Activated effector memory CD4-positive, alpha-beta T cell treated with Interleukin-2 at 50 U/mL for 16 hours (primary cell): ENCODE data around the gene BPIFA1.

Experiments used
- DNase-seq: peaks from one replicate; pipeline ENCODE4 v3.0.0-alpha.2; 2020

BPIFA1 gene

DNA sequence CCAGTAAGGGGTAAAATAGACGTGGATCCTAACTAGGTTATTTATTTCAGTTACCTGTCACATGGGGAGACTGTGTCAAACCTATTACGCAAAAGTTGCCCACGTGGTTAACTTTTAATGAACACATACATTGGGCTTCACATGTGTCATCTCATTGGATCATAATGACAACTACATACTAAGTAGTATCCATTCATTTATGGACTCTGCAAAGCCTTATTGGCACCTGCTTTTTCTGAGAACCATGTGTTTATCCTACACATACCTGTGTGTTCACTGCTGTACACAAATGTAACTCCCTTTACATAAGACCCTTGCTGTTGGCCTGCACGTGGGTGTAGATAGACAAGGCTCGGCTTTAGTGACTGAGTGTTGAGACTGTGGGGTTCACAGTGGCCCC, 5.1 kb downstream of the BPIFA1 start:
- DNase-seq, result no peak

DNA sequence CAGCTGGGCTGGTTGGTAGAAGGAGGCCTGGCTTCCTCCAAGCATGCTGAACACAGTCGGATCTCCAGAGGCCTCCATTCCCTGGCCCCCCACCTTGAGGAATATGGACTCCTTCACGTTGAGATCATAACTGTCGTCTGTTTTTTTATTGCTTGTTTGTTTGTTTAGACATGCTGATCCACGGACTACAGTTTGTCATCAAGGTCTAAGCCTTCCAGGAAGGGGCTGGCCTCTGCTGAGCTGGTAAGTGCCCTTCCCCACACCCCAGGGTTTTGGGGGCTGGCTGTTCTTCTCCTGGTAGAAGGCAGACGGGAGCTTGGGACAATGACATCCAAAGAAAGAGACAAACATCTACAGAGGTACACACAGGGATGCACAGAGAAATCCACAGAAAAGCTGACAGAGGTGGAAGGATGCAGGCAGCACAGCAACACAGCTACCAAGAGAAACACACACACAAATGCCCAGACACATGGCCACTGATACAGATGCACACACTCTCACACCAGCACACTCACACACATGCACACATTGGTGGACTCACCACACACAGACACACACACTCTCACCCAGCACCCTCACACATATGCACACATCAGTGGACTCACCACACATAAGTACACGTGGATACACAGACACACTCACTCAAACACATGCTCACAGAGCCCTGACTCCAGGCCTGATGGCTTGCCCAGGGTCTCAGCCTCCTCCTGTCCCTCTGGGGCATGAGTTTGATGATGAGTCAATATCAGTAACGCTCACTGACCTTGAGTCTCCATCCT, 6.7 kb downstream of the BPIFA1 start:
- no peak for DNase-seq

DNA sequence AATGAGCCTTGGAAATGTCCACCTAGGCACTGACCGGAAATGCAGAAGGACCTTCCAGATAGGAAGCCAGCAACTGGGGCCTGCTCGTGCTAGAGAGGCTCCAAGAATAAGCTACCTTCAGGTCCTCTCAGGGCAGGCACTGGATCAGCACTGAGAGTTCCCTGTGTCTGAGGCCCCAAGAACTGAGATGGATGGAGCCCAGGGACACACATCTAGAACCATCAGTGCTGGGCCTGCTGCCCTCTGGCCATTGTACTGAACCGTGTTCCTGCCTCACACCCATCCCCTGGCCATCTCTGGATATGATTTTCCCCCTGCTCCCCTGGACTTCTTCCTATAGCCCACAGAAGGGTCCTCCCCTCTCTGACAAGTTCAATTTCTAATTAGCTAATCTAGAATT, 10.3 kb downstream of the BPIFA1 start:
- DNase-seq, result no peak

DNA sequence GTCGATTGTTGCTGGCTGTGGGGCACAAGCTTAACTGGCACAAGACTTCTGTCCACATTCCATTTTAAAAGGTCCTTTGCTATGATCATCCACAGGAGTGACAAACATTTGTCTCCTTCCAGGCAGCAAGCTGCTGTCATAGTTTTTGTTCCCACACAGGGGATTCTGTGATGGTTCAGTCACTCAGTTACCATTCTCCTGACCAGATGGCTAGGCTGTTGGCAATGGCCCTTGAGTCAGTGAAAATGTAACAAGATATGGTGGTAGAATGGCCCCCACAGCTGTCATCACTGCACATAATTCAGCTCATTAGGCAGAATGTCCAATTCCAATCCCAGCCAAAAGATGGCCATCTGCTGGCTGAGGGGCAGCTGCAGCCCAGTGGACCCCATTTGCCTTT, 13.7 kb downstream of the BPIFA1 start:
- DNase-seq, result no peak

DNA sequence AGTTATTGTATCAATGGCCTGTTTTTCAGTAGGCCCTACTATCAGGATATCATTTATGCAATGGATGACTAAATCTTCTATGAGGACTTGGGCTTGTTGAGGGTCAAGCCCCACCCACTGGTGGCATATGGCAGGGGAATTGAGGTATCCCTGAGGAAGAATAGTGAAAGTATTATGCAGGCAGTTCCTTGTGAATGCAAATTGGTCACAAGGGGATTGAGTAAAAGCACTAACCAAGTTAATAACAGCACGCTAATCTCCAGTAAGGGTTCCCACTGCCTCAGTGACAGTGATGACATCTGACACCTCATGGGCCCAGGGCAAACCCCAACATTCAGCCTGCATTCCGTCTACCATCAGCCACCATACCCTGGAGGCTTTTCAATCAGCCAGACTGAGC, 14.9 kb downstream of the BPIFA1 start:
- no peak for DNase-seq

DNA sequence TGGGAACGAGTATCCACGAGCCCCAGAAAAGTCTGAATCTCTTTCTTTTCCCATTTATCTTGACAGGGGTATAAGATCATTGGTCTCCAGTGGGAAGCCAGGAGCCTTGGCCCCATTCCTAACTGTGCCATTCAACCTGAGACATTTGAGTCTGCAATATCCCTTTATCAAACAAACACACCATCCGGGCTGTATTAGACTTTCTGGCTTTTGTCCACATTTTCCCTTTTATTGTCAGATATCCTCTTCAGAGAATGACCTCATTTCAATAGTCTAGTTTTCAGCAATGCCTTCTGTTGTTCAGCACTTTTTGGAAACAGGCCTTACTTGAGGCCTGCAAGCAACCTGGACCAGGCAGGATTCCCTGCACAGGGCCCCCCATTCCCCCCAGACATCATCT, 15.7 kb downstream of the BPIFA1 start:
- DNase-seq, result no peak

DNA sequence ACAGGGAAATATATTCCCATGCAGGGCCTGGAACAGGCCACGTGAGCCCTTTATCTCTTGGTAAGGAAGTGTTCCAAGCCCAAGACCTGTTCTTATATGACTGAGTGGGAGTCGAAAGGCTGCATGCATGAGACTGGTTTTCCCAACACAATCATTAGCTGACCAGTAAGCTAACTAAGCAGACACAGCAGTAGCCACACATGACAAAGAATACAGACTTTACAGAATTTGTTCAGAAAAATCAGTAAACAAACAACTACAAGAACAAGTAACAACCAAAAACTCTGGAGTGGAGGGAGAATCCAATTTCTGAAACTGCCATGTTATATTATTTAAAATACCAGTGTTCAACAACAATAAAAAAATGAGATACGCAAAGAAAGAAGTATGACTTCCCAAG, 16.7 kb downstream of the BPIFA1 start:
- no peak for DNase-seq

DNA sequence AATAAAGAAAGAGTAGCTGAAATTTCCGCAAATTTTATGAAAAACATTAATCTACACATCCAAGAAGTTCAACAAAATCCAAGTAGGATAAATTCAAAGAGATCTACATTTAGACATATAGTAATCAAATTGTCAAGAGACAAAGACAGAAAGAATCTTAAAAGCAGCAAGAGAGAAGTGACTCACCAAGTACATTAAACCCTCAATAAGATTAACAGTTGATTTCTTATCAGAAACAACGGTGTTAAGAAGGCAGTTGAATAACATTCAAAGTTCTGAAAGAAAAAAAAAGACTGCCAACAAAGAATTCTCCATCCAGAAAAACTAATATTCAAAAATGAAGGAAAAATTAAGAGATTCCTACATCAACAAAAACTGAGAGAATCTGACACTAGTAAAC, 19.2 kb downstream of the BPIFA1 start:
- no peak for DNase-seq

DNA sequence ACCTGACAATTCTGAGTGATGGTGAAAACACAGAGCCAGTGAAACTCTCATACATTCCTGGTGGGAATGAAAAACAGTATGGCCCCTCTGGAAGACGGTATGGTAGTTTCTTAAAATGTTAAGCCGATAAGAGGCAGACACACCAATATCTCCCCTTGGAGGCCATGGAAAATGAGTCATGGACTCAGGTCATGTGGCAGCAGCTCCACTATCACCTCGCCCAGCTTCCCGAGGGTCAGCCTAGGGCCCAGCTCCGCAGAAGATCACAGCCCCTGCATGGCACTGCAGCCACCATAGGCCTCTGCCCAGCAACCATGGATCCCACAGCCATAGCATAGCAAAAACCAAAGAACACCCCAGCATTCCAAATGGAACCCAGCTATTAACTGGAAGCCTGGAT, 21.4 kb downstream of the BPIFA1 start:
- no peak for DNase-seq

DNA sequence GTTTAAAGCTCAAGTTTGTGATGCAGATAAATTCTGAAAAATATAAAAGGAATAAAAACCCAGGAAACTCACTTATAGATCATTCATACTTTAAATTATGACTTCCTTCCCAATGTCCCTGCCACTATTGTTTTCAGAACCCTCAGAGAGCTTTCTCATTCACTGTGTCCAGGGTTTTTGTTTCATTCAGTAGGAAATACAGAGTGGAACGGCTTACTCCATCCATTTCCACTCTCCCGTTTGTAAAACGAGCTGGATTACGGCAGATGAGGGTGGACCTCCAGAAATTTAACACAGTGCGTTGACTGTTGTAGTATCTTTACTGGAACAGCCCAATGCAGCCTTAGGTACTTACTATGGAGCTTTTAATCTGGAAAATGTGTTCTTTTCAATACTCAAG, 23.6 kb downstream of the BPIFA1 start:
- no peak for DNase-seq

DNA sequence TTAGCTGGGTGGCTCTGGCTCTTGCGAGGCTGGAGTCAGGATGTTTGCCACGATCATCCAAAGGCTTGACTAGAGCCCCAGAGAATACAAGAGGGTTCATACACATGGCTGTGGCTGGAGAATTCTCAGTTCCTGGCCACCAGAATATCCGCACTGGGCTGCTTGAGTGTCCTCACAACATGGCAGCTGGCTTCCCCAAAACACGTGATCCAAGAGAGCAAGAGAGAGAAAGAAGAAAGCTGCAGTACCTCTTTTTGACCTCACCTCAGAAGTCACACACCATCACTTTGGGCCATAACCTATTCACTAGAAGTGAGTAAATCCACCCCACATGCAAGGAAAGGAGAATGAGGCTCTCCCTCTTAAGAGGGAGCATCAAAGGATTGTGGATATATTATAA, 25.7 kb downstream of the BPIFA1 start:
- no peak for DNase-seq

DNA sequence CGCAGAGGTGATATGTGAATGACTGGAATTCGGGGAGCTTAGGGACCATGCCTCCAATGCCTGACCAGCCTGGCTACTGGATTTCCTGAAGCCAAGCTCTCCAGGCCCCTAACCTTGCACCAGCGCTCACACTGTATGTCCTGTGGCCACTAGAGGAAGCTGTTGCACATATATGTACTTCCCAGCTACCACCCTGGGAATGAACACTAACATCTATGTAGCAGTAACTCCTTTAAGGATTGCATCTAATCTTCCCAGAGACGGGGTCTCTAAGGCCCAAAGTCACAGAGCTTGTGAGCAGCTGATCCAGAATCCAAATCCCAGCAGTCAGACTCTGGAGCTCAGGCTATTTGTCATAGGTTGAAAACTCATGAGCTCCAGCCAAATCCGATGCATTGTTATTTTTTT, 26.9 kb downstream of the BPIFA1 start:
- DNase-seq, result no peak

DNA sequence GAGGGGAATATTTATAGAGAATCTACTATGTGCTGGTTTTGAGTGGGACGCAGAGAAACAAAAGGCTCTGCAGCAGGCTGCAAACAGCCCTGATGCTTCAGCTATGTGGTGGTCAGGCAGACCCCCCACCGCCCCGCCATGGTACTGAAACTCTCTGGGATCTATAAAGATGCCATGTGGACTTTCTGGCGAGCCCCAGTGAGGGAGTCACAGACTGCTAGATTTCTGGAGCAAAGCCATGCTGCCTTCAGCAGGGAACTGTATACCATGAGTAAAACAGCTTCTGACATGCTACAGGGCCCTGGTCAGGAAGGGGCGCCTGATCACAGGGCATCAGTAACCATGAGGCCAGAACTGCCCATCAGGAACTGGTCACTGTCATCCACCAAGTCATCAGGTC, 28.0 kb downstream of the BPIFA1 start:
- DNase-seq, result no peak

DNA sequence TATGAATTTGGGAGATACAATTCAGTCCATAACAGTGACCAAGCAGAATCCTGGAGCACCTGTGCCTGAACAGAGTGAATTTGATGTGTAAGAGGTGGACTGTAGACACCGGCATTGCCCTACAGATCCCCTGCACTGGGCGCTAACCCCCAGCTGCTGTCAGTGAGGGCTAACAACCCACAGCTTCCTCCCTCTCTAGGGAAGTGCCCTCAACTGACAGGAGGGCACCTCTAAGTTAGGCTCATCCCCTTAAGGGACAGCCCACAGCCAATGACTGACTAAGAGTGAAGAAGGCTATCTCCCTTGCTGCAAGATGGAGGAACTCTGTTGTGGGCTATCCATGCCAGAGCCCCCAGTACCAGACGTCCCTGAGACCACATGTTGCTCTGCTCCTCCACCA, 31.9 kb downstream of the BPIFA1 start:
- no peak for DNase-seq

DNA sequence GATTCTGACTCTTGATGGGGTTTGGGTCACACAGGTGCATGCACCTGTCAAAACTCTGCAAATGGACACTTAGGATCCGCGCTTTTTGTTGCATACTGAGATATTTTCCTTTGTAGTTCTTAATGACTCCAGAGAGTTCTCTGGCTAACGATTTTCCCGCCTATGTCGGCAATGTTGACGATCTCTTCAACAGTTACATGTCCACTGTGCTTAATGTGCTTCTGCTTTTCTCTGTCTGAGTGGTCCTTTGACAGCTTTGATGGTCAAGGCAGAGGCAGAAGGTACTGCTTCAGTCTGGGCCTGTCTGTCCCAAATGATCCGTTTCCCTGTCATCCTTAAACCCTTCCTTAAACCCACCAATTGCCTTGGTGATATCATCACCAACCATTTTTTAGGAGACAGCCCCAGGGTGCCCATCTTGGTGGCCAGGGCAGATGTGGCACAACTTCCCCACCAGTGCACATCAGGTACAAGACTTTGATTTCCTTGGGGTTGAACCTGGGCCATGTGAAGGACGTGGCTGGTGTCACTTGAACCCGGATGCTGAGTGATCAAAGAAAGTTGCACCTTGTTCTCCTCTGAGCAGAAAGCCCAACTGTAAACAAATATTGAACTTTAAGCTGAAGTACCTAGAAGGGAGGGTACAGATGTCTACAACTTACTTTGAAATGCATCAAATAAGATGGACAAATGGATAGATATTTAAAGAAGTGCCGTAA, 36.5 kb downstream of the BPIFA1 start:
- DNase-seq, result no peak

DNA sequence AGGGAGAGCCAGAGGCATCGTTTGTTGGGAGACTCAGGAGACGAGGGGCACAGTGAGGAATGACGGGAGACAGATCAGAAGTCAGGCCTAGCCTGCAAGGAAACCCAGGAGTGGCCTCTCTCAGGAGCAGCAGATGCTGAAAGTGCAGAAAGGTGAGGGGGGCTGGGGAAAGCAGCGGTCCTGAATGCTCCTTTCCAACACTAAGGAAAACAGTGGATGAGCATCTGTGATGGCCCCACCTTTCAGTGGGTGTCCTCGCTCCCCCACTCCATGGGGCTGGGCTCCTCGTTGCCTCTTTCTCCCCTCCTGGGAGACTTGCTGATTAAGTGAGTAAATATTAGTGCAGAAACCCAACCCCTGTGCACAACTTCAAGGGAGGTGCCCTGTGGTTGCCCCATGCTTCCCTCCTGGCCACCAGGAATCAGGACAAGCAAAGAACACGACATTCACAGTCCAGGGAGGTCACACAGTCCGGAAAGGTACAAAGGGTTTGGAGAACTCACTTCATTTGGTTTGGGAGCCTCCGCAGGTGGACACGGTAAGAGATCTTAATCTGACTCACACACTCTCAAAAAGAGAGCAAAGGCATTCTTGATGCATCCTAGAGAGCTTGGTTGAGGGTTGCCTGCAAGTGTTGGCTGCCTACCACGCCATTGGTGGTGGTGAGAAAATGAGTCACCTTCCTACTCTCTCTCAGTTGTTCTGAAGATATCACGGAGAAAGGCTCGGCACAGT, 37.5 kb downstream of the BPIFA1 start:
- DNase-seq, result no peak

DNA sequence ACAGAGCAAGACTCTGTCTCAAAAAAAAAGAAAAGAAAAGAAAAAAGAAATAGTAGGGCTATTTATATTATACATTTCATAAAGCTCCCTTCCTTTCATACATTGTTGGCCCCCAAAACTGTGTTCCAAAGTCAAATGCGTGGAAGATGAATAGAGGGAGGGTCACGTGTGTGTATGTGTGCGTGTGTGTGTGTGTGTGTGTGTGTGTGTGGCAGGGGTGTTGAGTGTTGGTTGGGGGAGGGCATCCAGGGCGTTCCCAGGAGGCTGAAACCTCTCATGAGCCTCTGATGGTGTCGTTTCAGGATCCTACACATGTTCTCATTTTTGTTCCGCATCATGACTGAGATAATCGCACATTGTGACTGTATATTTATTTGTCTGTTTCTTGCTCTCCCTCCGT, 39.4 kb downstream of the BPIFA1 start:
- no peak for DNase-seq

DNA sequence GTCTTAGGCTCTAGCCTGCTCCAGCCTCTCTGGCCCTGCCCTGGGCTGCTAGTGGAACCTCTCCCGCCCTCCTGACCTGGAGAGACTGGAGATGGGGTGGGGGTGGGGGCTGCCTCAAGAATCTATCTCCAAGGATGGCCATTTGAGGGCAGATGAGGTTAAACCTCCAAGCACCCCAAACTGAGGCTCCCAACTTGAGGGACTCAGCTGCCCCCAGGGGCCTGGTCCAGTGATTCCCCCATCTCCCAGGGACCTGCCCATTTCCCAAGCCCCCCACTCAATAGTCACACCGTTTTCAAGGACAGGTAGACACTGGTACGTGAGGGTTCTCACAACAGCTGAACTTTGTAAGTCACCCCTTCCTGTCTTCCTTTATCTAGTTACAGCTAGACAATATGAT, 40.1 kb downstream of the BPIFA1 start:
- no peak for DNase-seq

DNA sequence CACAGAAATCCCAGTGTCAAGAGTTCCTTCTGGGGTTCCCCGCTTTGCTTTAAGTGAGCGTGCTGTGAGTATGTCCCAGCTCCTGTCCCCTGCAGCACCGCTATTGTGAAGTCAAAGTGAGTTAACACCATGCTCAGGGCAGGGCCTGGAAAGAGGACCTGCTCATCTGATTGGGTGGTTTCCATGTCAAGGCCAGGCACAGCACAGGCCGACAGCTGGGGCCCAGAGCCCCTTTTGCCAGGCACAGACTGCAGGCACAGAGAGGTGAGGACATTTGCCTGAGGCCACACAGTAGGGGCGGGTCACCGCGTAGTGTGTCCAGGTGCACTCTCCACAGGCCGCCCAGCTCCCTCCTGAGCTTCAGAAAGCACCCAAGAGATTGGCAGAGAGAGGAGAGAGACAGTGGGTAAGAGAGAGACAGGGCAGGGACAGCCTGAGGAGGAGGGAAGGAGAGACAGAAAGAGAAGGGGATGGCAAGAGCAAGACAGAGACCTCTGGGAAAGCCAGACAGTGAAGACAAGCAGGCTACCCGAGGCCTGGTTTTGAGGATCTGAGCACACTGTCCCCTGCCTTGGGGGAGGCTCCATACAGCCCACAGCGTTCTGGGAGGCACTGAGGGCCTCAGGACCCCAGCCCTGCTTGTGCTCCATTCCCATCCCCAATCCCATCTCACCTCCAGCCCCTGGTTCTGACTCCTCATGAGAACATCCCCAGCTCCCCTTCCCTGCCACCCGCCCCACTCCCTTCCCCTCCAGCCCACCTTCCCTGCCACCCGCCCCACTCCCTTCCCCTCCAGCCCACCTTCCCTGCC, 40.7 kb downstream of the BPIFA1 start:
- DNase-seq, result no peak

DNA sequence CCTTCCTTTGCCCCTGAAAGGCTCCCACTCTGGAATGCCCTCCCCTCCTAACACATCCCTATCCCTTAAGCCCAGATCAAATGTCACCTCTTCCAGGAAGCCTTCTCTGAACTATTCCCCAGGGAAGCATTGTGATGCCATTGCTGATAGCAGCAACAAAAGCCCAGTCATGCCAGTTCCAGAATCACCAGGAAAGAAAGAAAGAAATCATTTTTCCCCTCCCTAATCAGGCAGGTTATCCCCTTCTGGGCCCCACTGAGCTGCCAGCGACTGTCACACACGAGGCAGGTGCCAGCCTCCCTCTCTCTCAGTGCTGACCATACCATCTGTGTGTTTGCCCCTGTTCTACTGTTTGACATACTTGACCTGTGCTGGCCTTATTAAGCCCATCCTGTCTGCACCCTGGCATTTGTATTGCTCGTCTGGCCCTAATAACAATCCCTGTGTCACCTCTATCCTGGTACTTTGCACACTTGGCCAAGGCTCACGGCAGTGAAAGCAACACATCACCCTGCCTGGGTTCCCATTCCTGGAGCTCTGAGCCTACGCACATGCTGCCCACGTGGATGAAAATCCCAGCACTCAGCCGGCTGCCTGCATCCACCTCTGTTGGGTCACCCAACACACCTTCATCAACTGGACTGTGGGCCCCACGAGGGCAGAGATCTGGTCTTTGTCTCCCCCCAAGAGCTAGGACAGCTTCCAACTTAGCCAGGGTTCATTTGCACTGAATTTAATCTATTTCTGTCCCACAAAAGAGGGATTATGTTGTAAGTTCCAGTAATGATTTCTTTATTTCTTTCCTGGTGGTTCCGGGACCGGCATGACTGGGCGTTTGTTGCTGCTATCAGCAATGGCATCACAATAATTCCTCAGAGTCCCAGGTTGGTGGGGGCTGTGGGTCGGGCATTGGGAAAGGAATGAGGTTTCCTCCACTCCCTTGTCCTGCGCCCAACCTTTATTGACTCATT, 42.0 kb downstream of the BPIFA1 start:
- DNase-seq, result no peak

DNA sequence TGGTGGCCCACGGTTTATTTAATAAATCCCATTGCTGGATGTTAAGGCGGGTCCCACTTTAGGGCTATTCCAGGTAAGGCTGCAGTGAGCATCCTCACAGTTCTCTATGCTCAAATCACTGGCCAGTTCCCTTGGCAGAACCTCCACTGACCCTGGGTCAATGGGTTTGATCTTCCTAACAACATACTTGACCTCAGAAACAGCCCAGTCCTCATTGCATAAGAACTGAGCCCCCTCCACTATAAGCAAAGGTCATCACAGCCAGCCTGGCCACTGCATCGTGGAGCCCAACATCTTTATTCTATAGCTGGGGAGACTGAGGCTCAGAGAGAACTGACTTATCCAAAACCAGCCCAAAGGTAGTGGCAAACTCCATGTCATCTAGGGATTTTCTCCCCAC, 42.9 kb downstream of the BPIFA1 start:
- no peak for DNase-seq
